ENCODE measurements around the gene SERTAD2.
A peak's percentile ranks its signal among the peaks of the same experiment; 100 is the strongest.

SERTAD2 gene

GRCh38 chr2:64655873-64656272 is 2.2 kb upstream of the SERTAD2 start:
- no peak overlapping the region for H3K4me3 ChIP-seq (replicated peaks; ENCODE audit: low read depth, low read length)
- no peak for DNase-seq (ENCODE audit: extremely low read depth, low read depth)
- TF ChIP-seq CTCF (IDR thresholded peaks at IDR 0.05; ENCODE audit: low read depth, low read length, missing control alignments): no peak

GRCh38 chr2:64655018-64655664 is 1.4 kb upstream of the SERTAD2 start:
- H3K4me3 ChIP-seq (replicated peaks; ENCODE audit: low read depth, low read length): peak overlapping the region; percentile 73
- TF ChIP-seq CTCF (IDR thresholded peaks at IDR 0.05; ENCODE audit: low read depth, low read length, missing control alignments): peak; percentile 11
- no peak for DNase-seq (ENCODE audit: extremely low read depth, low read depth)

GRCh38 chr2:64654063-64654811 is 524 bp upstream of the SERTAD2 start:
- H3K4me3 ChIP-seq (replicated peaks; ENCODE audit: low read depth, low read length): peak overlapping the region; percentile 73
- no peak for TF ChIP-seq CTCF (IDR thresholded peaks at IDR 0.05; ENCODE audit: low read depth, low read length, missing control alignments)
- no peak for DNase-seq (ENCODE audit: extremely low read depth, low read depth)

GRCh38 chr2:64652231-64653108 is 1.2 kb downstream of the SERTAD2 start:
- no peak for TF ChIP-seq CTCF (IDR thresholded peaks at IDR 0.05; ENCODE audit: low read depth, low read length, missing control alignments)
- peak overlapping the region; percentile 73 for H3K4me3 ChIP-seq (replicated peaks; ENCODE audit: low read depth, low read length)
- DNase-seq (ENCODE audit: extremely low read depth, low read depth): no peak

GRCh38 chr2:64651590-64651989 is 2.1 kb downstream of the SERTAD2 start:
- DNase-seq (ENCODE audit: extremely low read depth, low read depth): no peak
- TF ChIP-seq CTCF (IDR thresholded peaks at IDR 0.05; ENCODE audit: low read depth, low read length, missing control alignments): no peak
- H3K4me3 ChIP-seq (replicated peaks; ENCODE audit: low read depth, low read length): no peak overlapping the region

DNA sequence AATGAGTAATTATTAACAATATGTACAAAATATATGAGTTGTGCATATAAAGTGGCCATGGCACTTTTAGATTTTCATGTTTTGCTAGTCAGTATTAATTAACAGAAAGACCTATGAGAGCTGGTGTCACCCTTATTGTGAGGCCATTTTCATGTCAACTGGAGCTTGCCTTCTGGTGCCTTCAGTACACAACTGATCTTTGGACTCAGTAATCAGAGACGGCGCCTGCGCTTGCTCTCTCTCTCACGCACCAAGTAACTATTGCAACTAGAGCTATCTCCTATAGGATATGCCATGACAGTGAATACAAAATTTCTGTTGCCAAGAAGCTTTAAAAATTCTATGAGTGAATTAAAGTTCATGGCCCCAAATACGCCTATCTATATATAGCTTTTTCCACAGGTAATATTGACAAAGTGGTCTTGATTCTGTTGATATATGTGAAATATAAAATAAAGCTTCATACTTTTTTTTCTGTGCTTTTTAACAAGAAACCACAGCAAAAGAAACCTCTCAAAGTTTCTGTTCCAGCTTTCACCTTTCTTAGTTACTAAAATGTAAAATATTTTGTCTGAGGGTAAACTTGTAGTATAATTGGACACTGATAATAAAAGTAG is 2.9 kb downstream of the SERTAD2 start:
- no peak overlapping the region for H3K4me3 ChIP-seq (replicated peaks; ENCODE audit: low read depth, low read length)
- no peak for DNase-seq (ENCODE audit: extremely low read depth, low read depth)

More for the DNA sequence above, 2.9 kb downstream of the SERTAD2 start:
- TF ChIP-seq CTCF (IDR thresholded peaks at IDR 0.05; ENCODE audit: low read depth, low read length, missing control alignments): no peak
